Measurements from ENCODE around the gene LRRK1. TPM values are rescaled to one million over a fixed set of nuclear protein-coding genes. Genes with fewer than 3 reads are reported as not detected.

Gene LRRK1
- total RNA-seq, 2 experiments from 2014 or later: 1.2 to 1.9 TPM

- Mint-ChIP-seq H3K4me1 (no peaks in the 10 kb centered on the region), H3K27me3 (no peaks in the 10 kb centered on the region), H3K4me3 (no peak overlapping the region), H3K27ac (no peak overlapping the region), H3K9me3 (ENCODE audit: low read depth) (no peaks in the 10 kb centered on the region), H3K36me3 (no peaks in the 10 kb centered on the region)
- CTCF ChIA-PET: interaction anchor here (1.1 to 1.2 kb wide), 2 partner anchors 24 to 91 kb away, joined by 3 to 4 read pairs; no protein-coding TSS in a partner anchor
- DNase-seq: no peak
- no peak for ATAC-seq
Observed at GRCh38 chr15:101105059-101105891, 186.1 kb downstream of the LRRK1 start.

- H3K4me3 Mint-ChIP-seq: no peak overlapping the region
- DNase-seq: no peak
- no peaks in the 10 kb centered on the region for H3K4me1 Mint-ChIP-seq
- no peaks in the 10 kb centered on the region for H3K27me3 Mint-ChIP-seq
- CTCF ChIA-PET: no interaction called here
- no peaks in the 10 kb centered on the region for H3K36me3 Mint-ChIP-seq
- H3K9me3 Mint-ChIP-seq (ENCODE audit: low read depth): no peaks in the 10 kb centered on the region
- no peak overlapping the region for H3K27ac Mint-ChIP-seq
- no peak for ATAC-seq
Observed at GRCh38 chr15:101107101-101107500, 187.9 kb downstream of the LRRK1 start.

- no peak for ATAC-seq
- no peaks in the 10 kb centered on the region for H3K4me1 Mint-ChIP-seq
- CTCF ChIA-PET: no interaction called here
Observed at GRCh38 chr15:101107625-101108460, 188.7 kb downstream of the LRRK1 start.

GRCh38 chr15:101108461-101108775 is 189.3 kb downstream of the LRRK1 start:
- H3K9me3 Mint-ChIP-seq (ENCODE audit: low read depth): no peaks in the 10 kb centered on the region
- H3K27ac Mint-ChIP-seq: no peak overlapping the region
- ATAC-seq: no peak
- H3K4me1 Mint-ChIP-seq: no peaks in the 10 kb centered on the region
- CTCF ChIA-PET: no interaction called here
- DNase-seq: no peak
- no peaks in the 10 kb centered on the region for H3K27me3 Mint-ChIP-seq
- H3K36me3 Mint-ChIP-seq: no peaks in the 10 kb centered on the region
- H3K4me3 Mint-ChIP-seq: no peak overlapping the region

More at GRCh38 chr15:101107625-101108460, 188.7 kb downstream of the LRRK1 start:
- Mint-ChIP-seq H3K36me3 (no peaks in the 10 kb centered on the region), H3K4me3 (no peak overlapping the region), H3K9me3 (ENCODE audit: low read depth) (no peaks in the 10 kb centered on the region), H3K27me3 (no peaks in the 10 kb centered on the region), H3K27ac (no peak overlapping the region)
- no peak for DNase-seq

- Mint-ChIP-seq H3K4me3 (no peak overlapping the region), H3K27me3 (no peaks in the 10 kb centered on the region), H3K4me1 (no peaks in the 10 kb centered on the region), H3K9me3 (ENCODE audit: low read depth) (no peaks in the 10 kb centered on the region), H3K27ac (no peak overlapping the region), H3K36me3 (no peaks in the 10 kb centered on the region)
- no peak for DNase-seq
- ATAC-seq: no peak
- CTCF ChIA-PET: no interaction called here
Observed at GRCh38 chr15:101108791-101109190, 189.6 kb downstream of the LRRK1 start.

- no peak overlapping the region for H3K4me3 Mint-ChIP-seq
- DNase-seq (no peak), ATAC-seq (no peak)
- H3K27me3 Mint-ChIP-seq: no peaks in the 10 kb centered on the region
- CTCF ChIA-PET: interaction anchor here (1.1 to 1.9 kb wide), 3 partner anchors 9 to 147 kb away, joined by 3 to 7 read pairs (median 3); no protein-coding TSS in a partner anchor
- H3K27ac Mint-ChIP-seq: no peak overlapping the region
- peaks cover 2% of the 10 kb centered on the region for H3K4me1 Mint-ChIP-seq
- H3K36me3 Mint-ChIP-seq: no peaks in the 10 kb centered on the region
- H3K9me3 Mint-ChIP-seq (ENCODE audit: low read depth): no peaks in the 10 kb centered on the region
Observed at GRCh38 chr15:101110681-101111569, 191.8 kb downstream of the LRRK1 start.

- Mint-ChIP-seq H3K4me3 (no peak overlapping the region), H3K4me1 (peaks cover 10% of the 10 kb centered on the region), H3K27me3 (no peaks in the 10 kb centered on the region), H3K36me3 (no peaks in the 10 kb centered on the region), H3K9me3 (ENCODE audit: low read depth) (no peaks in the 10 kb centered on the region), H3K27ac (no peak overlapping the region)
- no peak for ATAC-seq
- CTCF ChIA-PET: interaction anchor here (1.1 kb wide), 1 partner anchor 146 kb away, joined by 3 read pairs; no protein-coding TSS in a partner anchor
- DNase-seq: no peak
Observed at GRCh38 chr15:101111570-101112262, 192.6 kb downstream of the LRRK1 start.

GRCh38 chr15:101112336-101113113 is 193.4 kb downstream of the LRRK1 start:
- Mint-ChIP-seq H3K27ac (no peak overlapping the region), H3K4me1 (peaks cover 10% of the 10 kb centered on the region), H3K27me3 (no peaks in the 10 kb centered on the region), H3K9me3 (ENCODE audit: low read depth) (no peaks in the 10 kb centered on the region), H3K4me3 (no peak overlapping the region), H3K36me3 (no peaks in the 10 kb centered on the region)
- ATAC-seq (no peak), DNase-seq (no peak)
- CTCF ChIA-PET: interaction anchor here (1.1 to 1.5 kb wide), 2 partner anchors 104 to 145 kb away, joined by 3 to 6 read pairs; no protein-coding TSS in a partner anchor

- CTCF ChIA-PET: interaction anchor here (1.5 kb wide), 1 partner anchor 105 kb away, joined by 6 read pairs; no protein-coding TSS in a partner anchor
- H3K4me1 Mint-ChIP-seq: peaks cover 10% of the 10 kb centered on the region
- H3K9me3 Mint-ChIP-seq (ENCODE audit: low read depth): no peaks in the 10 kb centered on the region
- H3K4me3 Mint-ChIP-seq: no peak overlapping the region
- no peak for DNase-seq
- H3K27ac Mint-ChIP-seq: no peak overlapping the region
- no peaks in the 10 kb centered on the region for H3K27me3 Mint-ChIP-seq
- H3K36me3 Mint-ChIP-seq: no peaks in the 10 kb centered on the region
- no peak for ATAC-seq
Observed at GRCh38 chr15:101113114-101114005, 194.2 kb downstream of the LRRK1 start.

- no peak overlapping the region for H3K4me3 Mint-ChIP-seq
- H3K4me1 Mint-ChIP-seq: peaks cover 10% of the 10 kb centered on the region
- H3K27ac Mint-ChIP-seq: no peak overlapping the region
- DNase-seq (no peak), ATAC-seq (no peak)
- CTCF ChIA-PET: interaction anchor here (1.5 kb wide), 1 partner anchor 106 kb away, joined by 6 read pairs; no protein-coding TSS in a partner anchor
- no peaks in the 10 kb centered on the region for H3K27me3 Mint-ChIP-seq
- no peaks in the 10 kb centered on the region for H3K9me3 Mint-ChIP-seq (ENCODE audit: low read depth)
- H3K36me3 Mint-ChIP-seq: no peaks in the 10 kb centered on the region
Observed at GRCh38 chr15:101114166-101114565, 195.0 kb downstream of the LRRK1 start.

- ATAC-seq (no peak), DNase-seq (no peak)
- H3K27ac Mint-ChIP-seq: no peak overlapping the region
- H3K4me1 Mint-ChIP-seq: peaks cover 10% of the 10 kb centered on the region
- no peak overlapping the region for H3K4me3 Mint-ChIP-seq
- H3K27me3 Mint-ChIP-seq: no peaks in the 10 kb centered on the region
- no peaks in the 10 kb centered on the region for H3K36me3 Mint-ChIP-seq
- H3K9me3 Mint-ChIP-seq (ENCODE audit: low read depth): no peaks in the 10 kb centered on the region
- CTCF ChIA-PET: interaction anchor here (1.5 kb wide), 1 partner anchor 9 kb away, joined by 3 read pairs; no protein-coding TSS in a partner anchor
Observed at GRCh38 chr15:101114610-101115009, 195.5 kb downstream of the LRRK1 start.
